NCI-H446 treated with DMSO at 0.1 percent for 48 hours (cell line): ENCODE data around the gene TARBP1.

Experiments
- DNase-seq: peaks from one replicate; lab custom pipeline; 2025; lab: John Stamatoyannopoulos, UW

The TARBP1 gene

DNA sequence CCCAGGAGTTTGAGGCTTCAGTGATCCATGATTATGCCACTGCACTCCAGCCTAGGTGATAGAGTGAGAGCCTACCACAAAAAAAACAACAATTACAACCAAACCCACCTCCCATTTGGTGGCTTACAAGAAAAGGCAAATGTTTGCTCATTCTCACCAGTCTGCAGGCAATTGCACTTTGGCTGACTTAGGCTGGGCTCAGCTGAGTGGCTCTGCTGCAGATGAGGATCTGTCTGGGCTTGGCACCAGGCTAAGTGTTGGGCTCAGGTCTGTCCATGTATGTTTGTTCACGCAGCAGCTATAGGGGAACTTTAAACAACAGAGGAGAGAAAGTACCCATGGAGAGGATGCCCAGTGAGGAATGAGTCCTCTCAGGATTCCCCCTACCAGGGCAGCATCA, 133.7 kb downstream of the TARBP1 start:
- no peak for DNase-seq

DNA sequence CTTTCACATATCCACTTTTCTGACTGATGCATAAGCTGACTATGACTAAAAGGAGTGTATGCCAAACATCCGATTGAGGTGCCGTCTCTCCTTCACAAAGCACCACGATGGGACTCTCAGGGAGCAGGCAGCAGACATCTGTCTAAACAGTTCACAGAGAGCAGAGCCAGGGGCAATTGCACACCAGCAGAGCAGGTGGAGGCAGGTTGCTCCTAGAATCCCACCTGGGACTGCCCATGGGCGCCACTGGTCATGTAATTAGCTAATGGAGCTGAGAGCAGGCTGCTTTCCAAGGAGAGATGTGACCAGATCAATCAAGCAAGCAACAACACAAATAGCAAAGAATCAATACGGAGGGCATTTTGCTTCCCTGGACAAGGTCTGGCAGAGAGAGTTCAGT, 136.2 kb downstream of the TARBP1 start:
- DNase-seq: no peak
